HG02973 (cell line): Measurements from ENCODE around the gene LPP.
"Not testable (repeated sequence)": the region's sequence is repeated elsewhere in the genome, so short reads cannot be mapped to it uniquely, and the experiment has no call there.

Source experiments
- ATAC-seq: cut with Tn5 transposase; IDR thresholded peaks from one replicate; pipeline ENCODE4 v1.9.1; 2021; ENCODE audit warnings: moderate library complexity; ENCODE audit not compliant: unreplicated experiment

LPP gene

GRCh38 chr3:188613721-188614120 is 459.8 kb downstream of the LPP start:
- ATAC-seq: not testable (repeated sequence)

- ATAC-seq: no peak
These were observed 463.3 kb downstream of the LPP start for GRCh38 chr3:188617270-188617669.

GRCh38 chr3:188617988-188618701 is 464.2 kb downstream of the LPP start:
- no peak for ATAC-seq

GRCh38 chr3:188620752-188621151 is 466.8 kb downstream of the LPP start:
- no peak for ATAC-seq

GRCh38 chr3:188624384-188624783 is 470.4 kb downstream of the LPP start:
- no peak for ATAC-seq

GRCh38 chr3:188624828-188625227 is 470.9 kb downstream of the LPP start:
- ATAC-seq: no peak

GRCh38 chr3:188627652-188628051 is 473.7 kb downstream of the LPP start:
- no peak for ATAC-seq

GRCh38 chr3:188631291-188632010 is 477.5 kb downstream of the LPP start:
- no peak for ATAC-seq

GRCh38 chr3:188633206-188633605 is 479.2 kb downstream of the LPP start:
- ATAC-seq: no peak

- no peak for ATAC-seq
These were observed 480.3 kb downstream of the LPP start for GRCh38 chr3:188634285-188634684.

GRCh38 chr3:188635258-188636042 is 481.5 kb downstream of the LPP start:
- ATAC-seq: no peak

- ATAC-seq: not testable (repeated sequence)
These were observed 482.3 kb downstream of the LPP start for GRCh38 chr3:188636292-188636691.

- no peak for ATAC-seq
These were observed 487.1 kb downstream of the LPP start for GRCh38 chr3:188641076-188641475.

- ATAC-seq: no peak
These were observed 489.8 kb downstream of the LPP start for GRCh38 chr3:188643736-188644135.

GRCh38 chr3:188646592-188646991 is 492.6 kb downstream of the LPP start:
- no peak for ATAC-seq

- ATAC-seq: no peak
These were observed 493.3 kb downstream of the LPP start for GRCh38 chr3:188647237-188647636.

GRCh38 chr3:188649521-188649920 is 495.6 kb downstream of the LPP start:
- no peak for ATAC-seq

GRCh38 chr3:188656196-188656982 is 502.4 kb downstream of the LPP start:
- ATAC-seq: no peak

- no peak for ATAC-seq
These were observed 504.6 kb downstream of the LPP start for GRCh38 chr3:188658606-188659005.

- ATAC-seq: no peak
These were observed 505.6 kb downstream of the LPP start for GRCh38 chr3:188659449-188660090.
